Measurements from ENCODE around the gene CHSY1. TPM values are rescaled to one million over a fixed set of nuclear protein-coding genes. Genes with fewer than 3 reads are reported as not detected.

Gene CHSY1
- total RNA-seq, 6 experiments from 2014 or later = 29.2 to 44.2 (median 40.0) TPM

GRCh38 chr15:101131489-101132389, 120.1 kb downstream of the CHSY1 start:
- DNase-seq = no peak

GRCh38 chr15:101129851-101130380, 121.9 kb downstream of the CHSY1 start:
- peaks cover 8% of the 10 kb centered on the region for H3K36me3 Mint-ChIP-seq (ENCODE audit: low read depth)
- TF ChIP-seq CTCF (IDR thresholded peaks at IDR 0.05) = no peak
- no peak overlapping the region for H3K4me3 Mint-ChIP-seq
- no peak for DNase-seq
- peaks cover 3% of the 10 kb centered on the region; the same call in 1 of the 2 replicates for H3K27me3 Mint-ChIP-seq (ENCODE audit: insufficient read depth)
- H3K27ac Mint-ChIP-seq = no peak overlapping the region
- peaks cover 29% of the 10 kb centered on the region for H3K9me3 Mint-ChIP-seq
- peaks cover 44% of the 10 kb centered on the region for H3K4me1 Mint-ChIP-seq (ENCODE audit: low read depth)

More at GRCh38 chr15:101131489-101132389, 120.1 kb downstream of the CHSY1 start:
- Mint-ChIP-seq H3K4me1 (ENCODE audit: low read depth) (peaks cover 25% of the 10 kb centered on the region), H3K27me3 (ENCODE audit: insufficient read depth) (peaks cover 4% of the 10 kb centered on the region; the same call in 1 of the 2 replicates), H3K36me3 (ENCODE audit: low read depth) (0 out of 2 replicates have a peak, but pooled peaks cover 4% of the 10 kb centered on the region), H3K9me3 (peaks cover 21% of the 10 kb centered on the region), H3K27ac (no peak overlapping the region), H3K4me3 (no peak overlapping the region)
- no peak for TF ChIP-seq CTCF (IDR thresholded peaks at IDR 0.05)

- Mint-ChIP-seq H3K36me3 (ENCODE audit: low read depth) (peaks cover 16% of the 10 kb centered on the region), H3K27ac (peak overlapping the region; percentile 99), H3K27me3 (ENCODE audit: insufficient read depth) (peaks cover 3% of the 10 kb centered on the region; the same call in 1 of the 2 replicates), H3K9me3 (peaks cover 38% of the 10 kb centered on the region), H3K4me1 (ENCODE audit: low read depth) (peaks cover 58% of the 10 kb centered on the region), H3K4me3 (peak overlapping the region; percentile 80)
- TF ChIP-seq CTCF (IDR thresholded peaks at IDR 0.05) = no peak
- DNase-seq = peak; percentile 86
These were observed 123.4 kb downstream of the CHSY1 start for GRCh38 chr15:101128221-101129015.

GRCh38 chr15:101127506-101128076, 124.3 kb downstream of the CHSY1 start:
- Mint-ChIP-seq H3K4me3 (peak overlapping the region; percentile 80), H3K27me3 (ENCODE audit: insufficient read depth) (peaks cover 4% of the 10 kb centered on the region), H3K9me3 (peaks cover 38% of the 10 kb centered on the region), H3K27ac (peak overlapping the region; percentile 99), H3K36me3 (ENCODE audit: low read depth) (peaks cover 20% of the 10 kb centered on the region), H3K4me1 (ENCODE audit: low read depth) (peaks cover 66% of the 10 kb centered on the region)
- DNase-seq = peak; percentile 82
- TF ChIP-seq CTCF (IDR thresholded peaks at IDR 0.05) = no peak

Measured in HFFc6 (cell line).